CD4-positive, alpha-beta T cell treated with Interleukin-4 for 4 hours (primary cell): Measurements from ENCODE around the gene PLLP.
"Not testable (repeated sequence)": the region's sequence is repeated elsewhere in the genome, so short reads cannot be mapped to it uniquely, and the experiment has no call there.

Experiments
- DNase-seq: peaks from one replicate; pipeline ENCODE4 v3.0.0-alpha.2; 2020

The PLLP gene

GRCh38 chr16:57301126-57301817 is 16.8 kb upstream of the PLLP start:
- DNase-seq = no peak

- peak; percentile 99 for DNase-seq
Observed at GRCh38 chr16:57300387-57301125, 16.1 kb upstream of the PLLP start.

GRCh38 chr16:57299719-57300386 is 15.4 kb upstream of the PLLP start:
- DNase-seq = peak; percentile 86

- DNase-seq = no peak
Observed at GRCh38 chr16:57299009-57299718, 14.7 kb upstream of the PLLP start.

- DNase-seq = peak; percentile 55
Observed at GRCh38 chr16:57297856-57298255, 13.4 kb upstream of the PLLP start.

GRCh38 chr16:57289391-57290257 is 5.2 kb upstream of the PLLP start:
- DNase-seq = no peak

- DNase-seq = no peak
Observed at GRCh38 chr16:57285379-57285778, 907 bp upstream of the PLLP start.

- DNase-seq = no peak
Observed at GRCh38 chr16:57284952-57285363, 486 bp upstream of the PLLP start.

- DNase-seq = no peak
Observed at GRCh38 chr16:57283959-57284208, 588 bp downstream of the PLLP start.

GRCh38 chr16:57283214-57283958 is 1.1 kb downstream of the PLLP start:
- no peak for DNase-seq

GRCh38 chr16:57282510-57283213 is 1.8 kb downstream of the PLLP start:
- DNase-seq = no peak

- DNase-seq = no peak
Observed at GRCh38 chr16:57281791-57282190, 2.7 kb downstream of the PLLP start.

- no peak for DNase-seq
Observed at GRCh38 chr16:57279780-57280638, 4.5 kb downstream of the PLLP start.

GRCh38 chr16:57278494-57278893 is 6.0 kb downstream of the PLLP start:
- no peak for DNase-seq

- DNase-seq = peak; percentile 81
Observed at GRCh38 chr16:57277586-57277985, 6.9 kb downstream of the PLLP start.

- no peak for DNase-seq
Observed at GRCh38 chr16:57276596-57276995, 7.9 kb downstream of the PLLP start.

- not testable (repeated sequence) for DNase-seq
Observed at GRCh38 chr16:57275946-57276345, 8.5 kb downstream of the PLLP start.

GRCh38 chr16:57273826-57274225 is 10.6 kb downstream of the PLLP start:
- no peak for DNase-seq

- DNase-seq = no peak
Observed at GRCh38 chr16:57273359-57273758, 11.1 kb downstream of the PLLP start.

GRCh38 chr16:57271867-57272495 is 12.5 kb downstream of the PLLP start:
- no peak for DNase-seq
